ENCODE measurements around the gene PPM1L.

PPM1L gene

GRCh38 chr3:161051856-161052255 is 295.8 kb downstream of the PPM1L start:
- no peaks in the 10 kb centered on the region for H3K36me3 ChIP-seq (ENCODE audit: control insufficient read depth in 1 of 2, insufficient read depth in 2 of 2, low read length in 2 of 2)
- H3K9me3 ChIP-seq (ENCODE audit: control insufficient read depth in 1 of 2, low read length in 2 of 2), result no peaks in the 10 kb centered on the region
- H3K27ac ChIP-seq (ENCODE audit: low read length), result no peak overlapping the region
- no peaks in the 10 kb centered on the region for H3K4me1 ChIP-seq (ENCODE audit: control insufficient read depth in 1 of 2, insufficient read depth in 2 of 2, low read length in 2 of 2)
- no peaks in the 10 kb centered on the region for H3K27me3 ChIP-seq (ENCODE audit: low read depth, low read length)
- no peak overlapping the region for H3K4me3 ChIP-seq (ENCODE audit: low read depth in 1 of 2, low read length in 2 of 2)

GRCh38 chr3:161054860-161055604 is 299.0 kb downstream of the PPM1L start:
- H3K9me3 ChIP-seq (ENCODE audit: control insufficient read depth in 1 of 2, low read length in 2 of 2), result no peaks in the 10 kb centered on the region
- H3K4me3 ChIP-seq (ENCODE audit: low read depth in 1 of 2, low read length in 2 of 2), result no peak overlapping the region
- no peaks in the 10 kb centered on the region for H3K4me1 ChIP-seq (ENCODE audit: control insufficient read depth in 1 of 2, insufficient read depth in 2 of 2, low read length in 2 of 2)
- no peaks in the 10 kb centered on the region for H3K36me3 ChIP-seq (ENCODE audit: control insufficient read depth in 1 of 2, insufficient read depth in 2 of 2, low read length in 2 of 2)
- no peaks in the 10 kb centered on the region for H3K27me3 ChIP-seq (ENCODE audit: low read depth, low read length)
- no peak overlapping the region for H3K27ac ChIP-seq (ENCODE audit: low read length)

DNA sequence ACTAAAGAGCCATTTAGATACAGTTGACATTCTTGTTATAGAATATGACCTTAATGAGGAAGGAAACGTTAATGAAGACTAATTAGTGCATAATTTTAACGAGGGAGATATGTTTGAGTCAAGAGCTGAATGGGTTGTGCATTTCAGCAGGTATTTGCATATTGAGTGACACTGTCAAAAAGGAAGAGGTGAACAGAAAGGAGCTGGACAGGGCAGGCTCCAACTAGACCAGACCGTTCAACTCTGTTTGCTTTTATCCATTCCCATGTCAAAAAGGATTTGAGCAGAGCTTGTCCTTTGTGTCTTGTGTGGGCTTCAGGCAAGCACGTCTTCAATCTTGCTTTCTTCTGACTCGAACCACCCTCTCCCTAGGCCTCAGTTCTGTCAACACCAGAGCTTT is 308.4 kb downstream of the PPM1L start:
- H3K4me1 ChIP-seq (ENCODE audit: control insufficient read depth in 1 of 2, insufficient read depth in 2 of 2, low read length in 2 of 2), result no peaks in the 10 kb centered on the region
- peaks cover 0 to 5% of the 10 kb centered on the region in 2 donors for H3K36me3 ChIP-seq (ENCODE audit: control insufficient read depth in 1 of 2, insufficient read depth in 2 of 2, low read length in 2 of 2)
- no peaks in the 10 kb centered on the region for H3K27me3 ChIP-seq (ENCODE audit: low read depth, low read length)
- H3K27ac ChIP-seq (ENCODE audit: low read length), result no peak overlapping the region
- no peak overlapping the region for H3K4me3 ChIP-seq (ENCODE audit: low read depth in 1 of 2, low read length in 2 of 2)
- no peaks in the 10 kb centered on the region for H3K9me3 ChIP-seq (ENCODE audit: control insufficient read depth in 1 of 2, low read length in 2 of 2)

DNA sequence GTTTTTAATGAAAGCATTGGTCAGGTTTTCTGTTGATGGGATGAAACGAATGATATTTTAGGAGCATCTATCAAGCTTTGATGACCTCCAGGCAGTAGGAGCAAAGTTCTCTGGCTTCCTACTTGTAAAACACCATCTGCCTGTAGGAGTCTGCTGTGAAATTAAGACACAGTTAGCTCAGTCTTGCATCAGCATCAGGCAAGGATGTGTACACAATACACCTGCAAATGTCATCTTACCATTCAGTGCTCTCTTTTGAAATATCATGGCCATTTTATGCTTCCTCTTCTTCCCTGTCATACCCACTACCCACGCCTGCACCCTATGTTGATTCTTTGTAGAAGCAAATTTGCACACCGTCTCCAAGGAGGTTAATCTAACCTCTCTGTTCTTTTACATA is 310.9 kb downstream of the PPM1L start:
- no peaks in the 10 kb centered on the region for H3K27me3 ChIP-seq (ENCODE audit: low read depth, low read length)
- no peak overlapping the region for H3K4me3 ChIP-seq (ENCODE audit: low read depth in 1 of 2, low read length in 2 of 2)
- no peaks in the 10 kb centered on the region for H3K9me3 ChIP-seq (ENCODE audit: control insufficient read depth in 1 of 2, low read length in 2 of 2)
- peaks cover 0 to 5% of the 10 kb centered on the region in 2 donors for H3K36me3 ChIP-seq (ENCODE audit: control insufficient read depth in 1 of 2, insufficient read depth in 2 of 2, low read length in 2 of 2)
- H3K27ac ChIP-seq (ENCODE audit: low read length), result no peak overlapping the region
- H3K4me1 ChIP-seq (ENCODE audit: control insufficient read depth in 1 of 2, insufficient read depth in 2 of 2, low read length in 2 of 2), result no peaks in the 10 kb centered on the region

DNA sequence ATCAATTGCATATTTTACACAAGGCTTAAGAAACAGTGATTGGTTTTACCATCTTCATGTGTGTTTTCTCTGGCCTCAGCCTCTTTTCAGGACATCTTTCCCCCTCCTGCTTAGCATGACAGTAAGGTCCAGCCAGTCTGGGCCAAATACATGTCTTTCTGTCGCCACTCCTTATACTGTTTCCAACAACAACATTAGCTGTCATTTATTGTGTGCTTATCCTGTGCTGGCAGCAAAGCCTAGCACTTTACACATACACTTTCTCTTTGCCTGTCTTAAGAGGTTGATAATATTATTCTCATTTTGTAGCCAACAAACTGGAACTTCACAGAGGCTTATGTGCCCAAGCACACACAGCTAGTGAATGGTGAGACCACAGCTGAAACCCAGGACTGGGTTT is 311.3 kb downstream of the PPM1L start:
- Histone ChIP-seq H3K27me3 (ENCODE audit: low read depth, low read length) (no peaks in the 10 kb centered on the region), H3K9me3 (ENCODE audit: control insufficient read depth in 1 of 2, low read length in 2 of 2) (no peaks in the 10 kb centered on the region), H3K4me1 (ENCODE audit: control insufficient read depth in 1 of 2, insufficient read depth in 2 of 2, low read length in 2 of 2) (no peaks in the 10 kb centered on the region), H3K4me3 (ENCODE audit: low read depth in 1 of 2, low read length in 2 of 2) (no peak overlapping the region), H3K27ac (ENCODE audit: low read length) (no peak overlapping the region), H3K36me3 (ENCODE audit: control insufficient read depth in 1 of 2, insufficient read depth in 2 of 2, low read length in 2 of 2) (peaks cover 0 to 5% of the 10 kb centered on the region in 2 donors)

- H3K27ac ChIP-seq (ENCODE audit: low read length), result no peak overlapping the region
These were observed 313.6 kb downstream of the PPM1L start for GRCh38 chr3:161069511-161070251.

GRCh38 chr3:161070252-161070930 is 314.4 kb downstream of the PPM1L start:
- Histone ChIP-seq H3K4me1 (ENCODE audit: control insufficient read depth in 1 of 2, insufficient read depth in 2 of 2, low read length in 2 of 2) (no peaks in the 10 kb centered on the region), H3K27ac (ENCODE audit: low read length) (no peak overlapping the region), H3K4me3 (ENCODE audit: low read depth in 1 of 2, low read length in 2 of 2) (no peak overlapping the region)

More at GRCh38 chr3:161069511-161070251, 313.6 kb downstream of the PPM1L start:
- Histone ChIP-seq H3K4me1 (ENCODE audit: control insufficient read depth in 1 of 2, insufficient read depth in 2 of 2, low read length in 2 of 2) (no peaks in the 10 kb centered on the region), H3K27me3 (ENCODE audit: low read depth, low read length) (no peaks in the 10 kb centered on the region), H3K4me3 (ENCODE audit: low read depth in 1 of 2, low read length in 2 of 2) (no peak overlapping the region), H3K9me3 (ENCODE audit: control insufficient read depth in 1 of 2, low read length in 2 of 2) (no peaks in the 10 kb centered on the region), H3K36me3 (ENCODE audit: control insufficient read depth in 1 of 2, insufficient read depth in 2 of 2, low read length in 2 of 2) (peaks cover 0 to 5% of the 10 kb centered on the region in 2 donors)

DNA sequence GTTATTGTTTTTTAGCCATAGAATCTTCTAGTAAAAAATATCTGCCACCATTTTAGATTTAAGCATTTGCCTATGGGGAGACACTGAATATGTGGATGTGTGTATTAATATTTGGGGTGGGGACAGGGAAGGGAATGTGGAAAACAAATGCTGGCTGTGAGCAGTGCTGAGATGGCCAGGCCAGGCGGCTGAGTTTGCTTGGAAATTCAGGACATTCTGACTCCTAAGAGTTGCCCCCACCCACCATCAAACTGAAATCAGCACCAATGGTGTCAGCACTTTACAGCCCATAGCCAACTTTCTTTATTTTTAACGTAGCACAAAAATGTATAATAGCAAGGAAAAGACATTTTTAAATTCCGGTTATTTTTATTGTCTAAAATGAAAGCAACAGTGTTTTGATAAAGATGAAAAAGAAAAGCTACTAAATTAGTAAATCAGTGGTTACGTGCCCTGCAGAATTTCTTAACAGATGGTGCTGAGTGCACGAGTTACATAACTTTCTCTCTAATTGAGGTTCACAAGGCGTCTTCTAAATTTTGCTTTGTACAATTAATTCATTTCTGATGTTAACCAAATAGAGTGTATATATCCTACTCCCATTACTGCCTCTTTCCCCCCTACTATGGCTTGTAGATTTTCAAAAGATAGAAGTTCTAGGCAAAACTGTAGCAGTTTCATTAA is 315.1 kb downstream of the PPM1L start:
- Histone ChIP-seq H3K4me3 (ENCODE audit: low read depth in 1 of 2, low read length in 2 of 2) (no peak overlapping the region), H3K9me3 (ENCODE audit: control insufficient read depth in 1 of 2, low read length in 2 of 2) (no peaks in the 10 kb centered on the region), H3K4me1 (ENCODE audit: control insufficient read depth in 1 of 2, insufficient read depth in 2 of 2, low read length in 2 of 2) (no peaks in the 10 kb centered on the region), H3K27me3 (ENCODE audit: low read depth, low read length) (no peaks in the 10 kb centered on the region), H3K36me3 (ENCODE audit: control insufficient read depth in 1 of 2, insufficient read depth in 2 of 2, low read length in 2 of 2) (no peaks in the 10 kb centered on the region), H3K27ac (ENCODE audit: low read length) (no peak overlapping the region)

More at GRCh38 chr3:161070252-161070930, 314.4 kb downstream of the PPM1L start:
- no peaks in the 10 kb centered on the region for H3K27me3 ChIP-seq (ENCODE audit: low read depth, low read length)
- peaks cover 0 to 5% of the 10 kb centered on the region in 2 donors for H3K36me3 ChIP-seq (ENCODE audit: control insufficient read depth in 1 of 2, insufficient read depth in 2 of 2, low read length in 2 of 2)
- H3K9me3 ChIP-seq (ENCODE audit: control insufficient read depth in 1 of 2, low read length in 2 of 2), result no peaks in the 10 kb centered on the region

DNA sequence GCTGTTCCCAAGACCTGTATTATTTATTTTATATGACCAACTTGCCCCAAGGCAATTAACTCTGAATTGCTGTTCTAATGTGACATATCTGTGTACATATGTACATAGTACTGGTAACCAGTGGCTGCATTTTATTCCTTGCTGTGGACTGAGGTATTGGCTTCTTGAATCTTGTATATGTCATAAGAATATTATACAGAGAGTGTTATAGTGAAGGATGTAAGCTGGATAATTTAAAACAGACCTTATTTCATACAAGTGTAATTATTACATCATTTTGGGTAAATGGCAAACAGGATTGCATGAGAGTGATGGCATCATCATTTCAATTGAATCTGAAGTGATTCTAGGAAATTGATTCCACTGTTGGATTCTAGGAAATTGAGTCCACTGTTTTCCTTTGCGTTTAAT is 316.2 kb downstream of the PPM1L start:
- no peak overlapping the region for H3K4me3 ChIP-seq (ENCODE audit: low read depth in 1 of 2, low read length in 2 of 2)
- no peaks in the 10 kb centered on the region for H3K9me3 ChIP-seq (ENCODE audit: control insufficient read depth in 1 of 2, low read length in 2 of 2)
- no peak overlapping the region for H3K27ac ChIP-seq (ENCODE audit: low read length)
- no peaks in the 10 kb centered on the region for H3K27me3 ChIP-seq (ENCODE audit: low read depth, low read length)
- no peaks in the 10 kb centered on the region for H3K36me3 ChIP-seq (ENCODE audit: control insufficient read depth in 1 of 2, insufficient read depth in 2 of 2, low read length in 2 of 2)
- no peaks in the 10 kb centered on the region for H3K4me1 ChIP-seq (ENCODE audit: control insufficient read depth in 1 of 2, insufficient read depth in 2 of 2, low read length in 2 of 2)

GRCh38 chr3:161072751-161073150 is 316.7 kb downstream of the PPM1L start:
- Histone ChIP-seq H3K4me1 (ENCODE audit: control insufficient read depth in 1 of 2, insufficient read depth in 2 of 2, low read length in 2 of 2) (no peaks in the 10 kb centered on the region), H3K36me3 (ENCODE audit: control insufficient read depth in 1 of 2, insufficient read depth in 2 of 2, low read length in 2 of 2) (no peaks in the 10 kb centered on the region), H3K4me3 (ENCODE audit: low read depth in 1 of 2, low read length in 2 of 2) (no peak overlapping the region), H3K9me3 (ENCODE audit: control insufficient read depth in 1 of 2, low read length in 2 of 2) (no peaks in the 10 kb centered on the region), H3K27ac (ENCODE audit: low read length) (no peak overlapping the region), H3K27me3 (ENCODE audit: low read depth, low read length) (no peaks in the 10 kb centered on the region)

- no peaks in the 10 kb centered on the region for H3K36me3 ChIP-seq (ENCODE audit: control insufficient read depth in 1 of 2, insufficient read depth in 2 of 2, low read length in 2 of 2)
- H3K4me3 ChIP-seq (ENCODE audit: low read depth in 1 of 2, low read length in 2 of 2), result no peak overlapping the region
- H3K27me3 ChIP-seq (ENCODE audit: low read depth, low read length), result no peaks in the 10 kb centered on the region
- H3K27ac ChIP-seq (ENCODE audit: low read length), result no peak overlapping the region
- H3K9me3 ChIP-seq (ENCODE audit: control insufficient read depth in 1 of 2, low read length in 2 of 2), result no peaks in the 10 kb centered on the region
- H3K4me1 ChIP-seq (ENCODE audit: control insufficient read depth in 1 of 2, insufficient read depth in 2 of 2, low read length in 2 of 2), result no peaks in the 10 kb centered on the region
These were observed 317.1 kb downstream of the PPM1L start for GRCh38 chr3:161073181-161073580.

All from muscle layer of duodenum (tissue), 2 donors.